ENCODE data around the gene SPG11.
"Not testable (repeated sequence)": the region's sequence is repeated elsewhere in the genome, so short reads cannot be mapped to it uniquely, and the experiment has no call there.

SPG11 gene

DNA sequence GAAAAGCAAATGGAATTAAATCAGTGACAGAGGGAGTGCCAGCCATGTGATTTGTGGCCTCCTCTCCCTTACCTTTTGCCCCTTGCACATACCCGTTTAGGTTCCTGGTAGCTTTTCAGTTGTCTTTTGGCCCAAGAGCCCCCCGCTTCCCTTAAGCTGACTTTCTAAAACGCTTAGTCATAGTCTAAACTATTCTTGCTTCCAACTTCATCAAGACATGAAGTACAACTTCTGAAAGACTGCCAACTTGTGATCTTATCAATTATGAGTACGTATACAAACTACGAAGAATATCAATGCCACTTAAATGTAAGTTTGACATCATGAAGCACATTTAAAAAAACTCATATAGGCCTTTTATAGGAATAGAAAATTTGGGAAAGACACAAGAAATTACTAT lies 64.6 kb downstream of the SPG11 start:
- no peak for DNase-seq

GRCh38 chr15:44598066-44598465 lies 65.4 kb downstream of the SPG11 start:
- DNase-seq: no peak

DNA sequence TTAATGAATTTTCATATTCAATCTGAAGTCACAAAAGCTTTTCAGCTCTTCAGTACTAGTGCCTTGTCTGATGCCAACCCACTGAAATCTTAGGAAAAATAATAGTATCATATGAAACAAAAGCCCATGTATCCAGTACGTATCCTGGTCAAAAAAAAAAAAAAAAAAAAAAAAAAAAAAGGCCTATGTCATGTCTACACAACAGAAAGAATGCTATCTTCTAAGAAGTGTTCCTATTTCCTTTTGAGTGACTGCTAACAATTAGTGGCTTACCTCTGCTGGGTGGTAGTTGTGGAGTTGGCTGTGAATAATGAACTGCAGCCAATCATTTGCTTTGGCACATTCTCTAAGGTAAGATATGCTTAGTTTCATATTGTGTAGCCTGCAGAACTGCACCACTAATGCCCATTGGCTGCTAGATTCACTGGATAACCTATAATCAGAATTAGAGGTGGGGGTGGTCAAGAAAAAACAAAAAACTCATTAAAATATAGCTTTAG lies 66.9 kb downstream of the SPG11 start:
- no peak for DNase-seq

- no peak for DNase-seq
These were observed 67.6 kb downstream of the SPG11 start for GRCh38 chr15:44595656-44596510.

GRCh38 chr15:44595246-44595645 lies 68.2 kb downstream of the SPG11 start:
- no peak for DNase-seq

DNA sequence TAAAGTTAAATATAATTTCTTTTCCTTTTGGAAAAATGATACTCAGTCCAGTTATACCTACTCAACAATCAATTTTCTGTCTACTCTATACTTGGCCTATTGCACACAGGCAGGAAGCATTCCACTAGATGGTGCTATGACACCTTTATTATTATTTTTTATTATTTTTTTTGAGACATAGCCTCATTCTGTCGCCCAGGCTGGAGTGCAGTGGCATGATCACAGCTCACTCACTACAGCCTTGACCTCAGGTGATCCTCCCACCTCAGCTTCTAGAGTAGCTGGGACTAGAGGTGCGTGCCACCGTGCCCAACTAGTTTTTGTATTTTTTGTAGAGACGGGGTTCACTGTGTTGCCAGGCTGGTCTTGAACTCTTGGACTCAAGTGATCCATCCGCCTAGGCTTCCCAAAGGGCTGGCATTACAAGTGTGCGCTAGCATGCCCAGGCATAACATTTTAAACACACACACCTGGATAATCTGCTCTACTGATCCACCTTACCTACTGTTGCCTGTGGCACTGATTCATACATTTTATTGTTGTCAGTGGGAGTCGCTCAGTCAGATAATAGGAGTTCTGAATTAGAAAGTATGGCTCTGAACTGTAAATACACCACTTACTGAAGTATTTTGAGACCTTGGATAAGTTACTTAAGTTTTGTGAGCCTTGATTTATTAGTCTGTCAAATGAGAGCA lies 70.3 kb downstream of the SPG11 start:
- DNase-seq: no peak

DNA sequence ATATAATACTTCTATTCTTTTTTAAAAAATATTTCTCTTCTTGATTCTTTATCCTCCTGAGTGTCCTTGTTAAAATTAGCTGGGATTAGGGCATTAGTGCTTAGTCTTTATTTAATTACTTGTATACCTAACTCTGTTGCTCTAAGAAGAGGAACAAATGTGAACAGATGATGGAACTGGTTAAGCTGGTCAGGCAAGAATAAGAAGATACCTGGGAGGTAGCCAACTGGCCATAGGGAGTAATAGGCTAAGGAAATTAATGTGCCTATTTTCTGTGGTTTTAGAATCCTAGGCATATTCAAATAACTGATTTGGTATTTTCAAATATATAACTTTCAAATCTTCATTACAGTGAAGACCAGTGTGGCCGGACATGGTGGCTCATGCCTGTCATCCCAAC lies 72.1 kb downstream of the SPG11 start:
- DNase-seq: no peak

DNA sequence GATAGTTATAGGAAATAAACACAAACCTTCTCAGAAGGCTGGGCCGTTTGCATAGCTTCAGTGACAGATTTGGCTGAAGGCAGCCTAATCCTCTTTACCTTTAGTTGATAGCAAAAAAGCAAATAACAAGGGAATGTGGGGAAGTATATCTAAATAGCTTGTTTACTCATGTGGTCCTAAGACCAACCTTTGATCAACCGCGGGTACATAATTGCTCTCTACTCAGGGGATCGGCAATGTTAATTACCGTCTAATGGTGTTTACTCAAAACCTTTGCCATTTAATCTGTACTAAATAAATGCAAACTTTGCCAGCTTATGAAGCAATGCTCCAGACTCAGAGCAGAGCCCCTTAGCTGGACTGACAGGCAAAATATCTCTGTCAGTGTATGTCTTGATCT lies 74.9 kb downstream of the SPG11 start:
- DNase-seq: no peak

DNA sequence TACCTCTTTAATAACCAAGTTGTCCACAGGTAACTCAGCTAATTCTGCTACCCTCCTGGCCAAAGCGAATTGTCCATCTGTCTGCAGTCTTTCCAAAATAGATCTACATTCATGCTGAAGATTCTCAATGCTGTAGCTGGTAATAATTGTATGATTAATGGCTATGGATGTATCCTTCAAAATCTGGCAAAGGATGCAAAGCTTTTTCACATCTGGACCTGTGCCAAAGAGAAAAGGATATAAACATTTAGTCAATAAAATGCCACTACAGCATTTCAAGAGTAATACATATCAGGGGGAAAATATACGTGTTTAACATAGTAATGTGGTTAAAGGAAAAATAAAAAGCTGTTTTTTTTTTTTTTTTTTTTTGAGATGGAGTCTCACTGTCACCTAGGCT lies 77.8 kb downstream of the SPG11 start:
- DNase-seq: no peak

- no peak for DNase-seq
These were observed 79.2 kb downstream of the SPG11 start for GRCh38 chr15:44584162-44584749.

GRCh38 chr15:44580105-44580504 lies 83.4 kb downstream of the SPG11 start:
- DNase-seq: no peak

- no peak for DNase-seq
These were observed 88.7 kb downstream of the SPG11 start for GRCh38 chr15:44574734-44575133.

- DNase-seq: no peak
These were observed 90.1 kb downstream of the SPG11 start for GRCh38 chr15:44573386-44573785.

- DNase-seq: no peak
These were observed 93.1 kb downstream of the SPG11 start for GRCh38 chr15:44570361-44570760.

GRCh38 chr15:44569316-44569715 lies 94.1 kb downstream of the SPG11 start:
- DNase-seq: no peak

DNA sequence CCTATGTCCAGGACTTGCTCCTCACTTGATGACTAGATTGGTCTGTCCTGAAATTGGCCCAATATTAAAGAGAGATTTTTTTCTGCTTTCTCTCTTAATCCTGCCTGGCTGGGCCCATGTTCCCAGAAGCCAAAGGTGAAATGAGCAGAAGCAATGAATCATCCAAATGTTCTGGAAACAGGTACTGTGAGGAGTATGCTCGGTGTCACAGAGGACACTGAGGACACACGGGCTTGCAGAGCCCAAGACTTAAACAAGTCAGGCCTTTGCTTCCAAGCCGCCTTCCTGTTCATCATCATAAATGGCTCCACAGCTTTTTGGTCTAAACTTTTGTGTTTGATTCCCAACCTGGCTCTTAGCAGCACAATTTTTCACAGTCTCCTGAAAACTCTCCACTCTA lies 95.1 kb downstream of the SPG11 start:
- no peak for DNase-seq

DNA sequence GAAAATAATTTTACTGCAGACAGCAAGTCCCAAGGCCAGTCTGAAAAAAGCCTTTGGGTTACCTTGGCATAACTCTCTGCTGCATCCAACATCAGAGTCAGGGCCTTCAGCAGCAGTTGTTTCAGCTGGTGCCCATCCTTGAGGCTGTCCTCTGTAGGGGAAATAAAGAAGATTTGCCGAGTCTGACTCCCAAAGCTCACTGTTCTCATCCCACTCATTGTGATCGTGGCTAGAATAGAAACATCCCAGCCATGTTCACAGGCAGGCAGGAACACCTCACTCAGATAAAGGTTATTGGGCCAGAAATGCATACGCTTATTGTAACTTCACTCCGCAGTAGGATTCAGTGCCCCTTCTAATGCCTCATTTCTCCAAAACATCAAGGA lies 97.3 kb downstream of the SPG11 start:
- DNase-seq: no peak

GRCh38 chr15:44565387-44566154 lies 97.9 kb downstream of the SPG11 start:
- DNase-seq: no peak

DNA sequence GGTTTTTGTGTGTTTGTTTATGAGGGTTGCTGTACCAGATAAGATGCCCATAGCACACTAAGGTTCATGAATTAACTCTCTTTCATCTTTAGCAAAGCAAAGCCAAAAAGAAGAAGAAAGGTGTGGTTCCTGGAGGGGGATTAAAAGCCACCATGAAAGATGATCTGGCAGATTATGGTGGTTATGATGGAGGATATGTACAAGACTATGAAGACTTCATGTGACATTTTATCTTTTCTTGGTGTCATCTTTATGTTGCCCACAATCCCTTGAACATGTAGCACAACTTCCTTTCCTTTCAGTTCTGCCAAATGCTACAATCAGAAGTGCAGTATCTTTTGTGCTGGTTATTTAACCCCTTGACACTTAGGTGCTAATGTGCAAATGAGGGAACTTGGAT lies 102.5 kb downstream of the SPG11 start:
- DNase-seq: not testable (repeated sequence)

GRCh38 chr15:44554934-44555723 lies 108.3 kb downstream of the SPG11 start:
- no peak for DNase-seq

DNA sequence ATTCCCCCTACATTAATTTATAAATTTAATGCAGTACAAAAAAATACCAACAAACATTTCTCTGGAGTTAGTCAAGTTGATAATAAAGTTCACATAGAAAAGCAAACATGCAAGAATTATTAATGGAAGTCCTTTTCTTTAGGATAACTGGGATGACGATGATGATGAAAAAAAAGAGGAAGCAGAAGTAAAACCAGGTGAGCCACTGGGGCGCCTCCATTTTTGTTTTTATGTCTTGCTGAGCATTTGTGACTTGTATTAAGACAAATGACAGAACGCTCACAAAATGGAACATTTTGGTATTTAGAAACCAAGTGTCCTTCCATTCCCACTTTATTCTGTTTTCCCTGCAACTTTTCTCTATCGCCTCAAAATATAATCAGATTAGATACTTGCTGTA lies 112.7 kb downstream of the SPG11 start:
- no peak for DNase-seq

DNA sequence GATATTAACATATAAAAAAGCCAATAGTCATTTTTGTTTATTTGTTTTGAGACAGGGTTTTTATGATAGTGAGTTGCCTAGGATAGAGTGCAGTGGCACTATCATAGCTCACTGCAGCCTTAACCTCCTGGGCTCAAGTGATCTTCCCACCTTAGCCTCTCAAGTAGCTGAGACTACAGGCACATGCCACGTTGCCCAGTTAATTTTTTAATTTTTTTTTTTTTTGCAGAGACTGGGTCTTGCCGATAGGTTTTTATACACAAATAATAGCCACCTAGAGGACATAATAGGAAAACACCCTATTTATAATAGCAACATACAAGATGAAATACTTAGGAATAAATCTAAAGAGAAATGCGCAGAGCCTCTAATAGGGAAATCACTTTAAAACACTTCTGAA lies 113.2 kb downstream of the SPG11 start:
- DNase-seq: no peak
